HG03066 (cell line): ENCODE measurements around the gene TBCB.
"Not testable (repeated sequence)": the region's sequence is repeated elsewhere in the genome, so short reads cannot be mapped to it uniquely, and the experiment has no call there.

Experiments used
- ATAC-seq: cut with Tn5 transposase; IDR thresholded peaks from one replicate; pipeline ENCODE4 v1.9.1; 2021; ENCODE audit warnings: low read depth; ENCODE audit not compliant: unreplicated experiment

TBCB gene

GRCh38 chr19:36163813-36164212 lies 48.5 kb downstream of the TBCB start:
- no peak for ATAC-seq

- no peak for ATAC-seq
Observed at GRCh38 chr19:36169084-36169760, 54.0 kb downstream of the TBCB start.

GRCh38 chr19:36172852-36173251 lies 57.6 kb downstream of the TBCB start:
- ATAC-seq, result no peak

- ATAC-seq, result not testable (repeated sequence)
Observed at GRCh38 chr19:36173846-36174245, 58.6 kb downstream of the TBCB start.
